ENCODE measurements around the gene HPCAL1.

The HPCAL1 gene

GRCh38 chr2:10335046-10335840 is 32.5 kb downstream of the HPCAL1 start:
- TF ChIP-seq FOXM1 (IDR thresholded peaks at IDR 0.05; ENCODE audit: borderline replicate concordance, low read depth) (no peak), USF1 (IDR thresholded peaks at IDR 0.05) (no peak), RAD21 (IDR thresholded peaks at IDR 0.05; ENCODE audit: low read depth) (no peak), TEAD4 (IDR thresholded peaks at IDR 0.05) (no peak), ZBTB7A (IDR thresholded peaks at IDR 0.05; ENCODE audit: low read depth) (no peak), CREB1 (IDR thresholded peaks at IDR 0.05; ENCODE audit: low read depth) (no peak), EP300 (IDR thresholded peaks at IDR 0.05; ENCODE audit: borderline replicate concordance) (no peak), TCF12 (IDR thresholded peaks at IDR 0.05; ENCODE audit: low read depth) (no peak), EGR1 (IDR thresholded peaks at IDR 0.05) (no peak), YY1 (IDR thresholded peaks at IDR 0.05; ENCODE audit: low read depth) (no peak), TAF1 (IDR thresholded peaks at IDR 0.05; ENCODE audit: low read depth) (no peak), NFIC (IDR thresholded peaks at IDR 0.05) (no peak), CEBPB (IDR thresholded peaks at IDR 0.05) (no peak)
- TF ChIP-seq, protein P1, sequence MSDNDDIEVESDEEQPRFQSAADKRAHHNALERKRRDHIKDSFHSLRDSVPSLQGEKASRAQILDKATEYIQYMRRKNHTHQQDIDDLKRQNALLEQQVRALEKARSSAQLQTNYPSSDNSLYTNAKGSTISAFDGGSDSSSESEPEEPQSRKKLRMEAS (IDR thresholded peaks at IDR 0.05) = no peak
- TF ChIP-seq, protein P2, sequence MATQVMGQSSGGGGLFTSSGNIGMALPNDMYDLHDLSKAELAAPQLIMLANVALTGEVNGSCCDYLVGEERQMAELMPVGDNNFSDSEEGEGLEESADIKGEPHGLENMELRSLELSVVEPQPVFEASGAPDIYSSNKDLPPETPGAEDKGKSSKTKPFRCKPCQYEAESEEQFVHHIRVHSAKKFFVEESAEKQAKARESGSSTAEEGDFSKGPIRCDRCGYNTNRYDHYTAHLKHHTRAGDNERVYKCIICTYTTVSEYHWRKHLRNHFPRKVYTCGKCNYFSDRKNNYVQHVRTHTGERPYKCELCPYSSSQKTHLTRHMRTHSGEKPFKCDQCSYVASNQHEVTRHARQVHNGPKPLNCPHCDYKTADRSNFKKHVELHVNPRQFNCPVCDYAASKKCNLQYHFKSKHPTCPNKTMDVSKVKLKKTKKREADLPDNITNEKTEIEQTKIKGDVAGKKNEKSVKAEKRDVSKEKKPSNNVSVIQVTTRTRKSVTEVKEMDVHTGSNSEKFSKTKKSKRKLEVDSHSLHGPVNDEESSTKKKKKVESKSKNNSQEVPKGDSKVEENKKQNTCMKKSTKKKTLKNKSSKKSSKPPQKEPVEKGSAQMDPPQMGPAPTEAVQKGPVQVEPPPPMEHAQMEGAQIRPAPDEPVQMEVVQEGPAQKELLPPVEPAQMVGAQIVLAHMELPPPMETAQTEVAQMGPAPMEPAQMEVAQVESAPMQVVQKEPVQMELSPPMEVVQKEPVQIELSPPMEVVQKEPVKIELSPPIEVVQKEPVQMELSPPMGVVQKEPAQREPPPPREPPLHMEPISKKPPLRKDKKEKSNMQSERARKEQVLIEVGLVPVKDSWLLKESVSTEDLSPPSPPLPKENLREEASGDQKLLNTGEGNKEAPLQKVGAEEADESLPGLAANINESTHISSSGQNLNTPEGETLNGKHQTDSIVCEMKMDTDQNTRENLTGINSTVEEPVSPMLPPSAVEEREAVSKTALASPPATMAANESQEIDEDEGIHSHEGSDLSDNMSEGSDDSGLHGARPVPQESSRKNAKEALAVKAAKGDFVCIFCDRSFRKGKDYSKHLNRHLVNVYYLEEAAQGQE (IDR thresholded peaks at IDR 0.05; ENCODE audit: low read depth) = no peak

- no peak for TF ChIP-seq CEBPB (IDR thresholded peaks at IDR 0.05)
- no peak for TF ChIP-seq NFIC (IDR thresholded peaks at IDR 0.05)
- no peak for TF ChIP-seq TAF1 (IDR thresholded peaks at IDR 0.05; ENCODE audit: low read depth)
- TF ChIP-seq YY1 (IDR thresholded peaks at IDR 0.05; ENCODE audit: low read depth) = no peak
- no peak for TF ChIP-seq USF1 (IDR thresholded peaks at IDR 0.05)
- TF ChIP-seq, protein P1 (IDR thresholded peaks at IDR 0.05) = no peak
- TF ChIP-seq EGR1 (IDR thresholded peaks at IDR 0.05) = no peak
Observed at GRCh38 chr2:10336283-10336682, 33.6 kb downstream of the HPCAL1 start.

DNA sequence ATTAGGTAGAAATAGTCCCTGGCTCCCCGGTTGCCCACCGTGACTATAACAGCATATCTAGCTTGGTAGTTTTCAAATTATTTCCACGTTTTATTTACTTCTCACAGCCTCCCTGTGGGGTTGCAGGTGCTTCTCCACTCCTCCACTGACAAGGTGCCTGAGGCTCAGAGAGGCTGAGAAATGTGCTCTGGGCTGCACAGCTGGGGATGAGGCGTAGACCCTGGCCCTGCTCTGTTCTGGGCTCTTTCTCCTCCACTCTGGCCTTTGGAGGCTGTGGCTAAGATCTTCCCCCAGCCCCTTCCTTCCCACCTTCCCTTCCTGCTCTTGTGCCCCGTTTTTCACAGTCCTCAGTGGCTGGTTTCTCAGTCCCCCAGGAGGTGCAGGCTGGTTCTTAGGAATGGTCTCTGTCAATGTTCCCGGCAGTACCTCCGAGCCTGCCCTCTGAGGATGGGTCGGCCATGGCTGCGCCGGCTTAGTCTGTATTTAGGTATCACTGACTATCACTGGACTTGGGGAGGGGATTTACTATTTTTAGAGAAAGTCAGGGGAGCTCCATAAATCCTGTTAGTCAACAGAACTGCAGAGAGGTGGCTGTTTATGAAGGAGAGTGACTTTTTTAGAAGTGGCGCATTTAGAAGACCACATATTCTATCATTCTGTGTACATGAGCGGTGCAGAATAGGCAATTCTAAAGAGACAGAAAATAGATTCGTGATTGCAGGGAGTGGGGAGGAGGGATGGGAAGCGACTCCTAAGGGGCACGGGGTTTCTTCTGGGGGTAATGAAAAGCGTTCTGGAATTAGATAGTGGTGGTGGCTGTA is 35.0 kb downstream of the HPCAL1 start:
- TF ChIP-seq YY1 (IDR thresholded peaks at IDR 0.05; ENCODE audit: low read depth) (no peak), FOXM1 (IDR thresholded peaks at IDR 0.05; ENCODE audit: borderline replicate concordance, low read depth) (no peak), CEBPB (IDR thresholded peaks at IDR 0.05) (no peak), RAD21 (IDR thresholded peaks at IDR 0.05; ENCODE audit: low read depth) (no peak), NFIC (IDR thresholded peaks at IDR 0.05) (no peak), EP300 (IDR thresholded peaks at IDR 0.05; ENCODE audit: borderline replicate concordance) (no peak), TCF12 (IDR thresholded peaks at IDR 0.05; ENCODE audit: low read depth) (no peak), EGR1 (IDR thresholded peaks at IDR 0.05) (no peak), TEAD4 (IDR thresholded peaks at IDR 0.05) (no peak), TAF1 (IDR thresholded peaks at IDR 0.05; ENCODE audit: low read depth) (no peak), USF1 (IDR thresholded peaks at IDR 0.05) (no peak), CREB1 (IDR thresholded peaks at IDR 0.05; ENCODE audit: low read depth) (no peak), ZBTB7A (IDR thresholded peaks at IDR 0.05; ENCODE audit: low read depth) (no peak)
- TF ChIP-seq, protein P1 (IDR thresholded peaks at IDR 0.05) = no peak

GRCh38 chr2:10338270-10339188 is 35.8 kb downstream of the HPCAL1 start:
- TF ChIP-seq, protein P2 (IDR thresholded peaks at IDR 0.05; ENCODE audit: low read depth) = no peak
- TF ChIP-seq FOXM1 (IDR thresholded peaks at IDR 0.05; ENCODE audit: borderline replicate concordance, low read depth) = no peak
- TF ChIP-seq TAF1 (IDR thresholded peaks at IDR 0.05; ENCODE audit: low read depth) = no peak
- no peak for TF ChIP-seq USF1 (IDR thresholded peaks at IDR 0.05)
- no peak for TF ChIP-seq RAD21 (IDR thresholded peaks at IDR 0.05; ENCODE audit: low read depth)
- no peak for TF ChIP-seq ZBTB7A (IDR thresholded peaks at IDR 0.05; ENCODE audit: low read depth)
- TF ChIP-seq TEAD4 (IDR thresholded peaks at IDR 0.05) = no peak
- TF ChIP-seq TCF12 (IDR thresholded peaks at IDR 0.05; ENCODE audit: low read depth) = no peak
- TF ChIP-seq EGR1 (IDR thresholded peaks at IDR 0.05) = no peak
- TF ChIP-seq, protein P1 (IDR thresholded peaks at IDR 0.05) = no peak
